Stimulated activated CD4-positive, alpha-beta T cell treated with anti-CD3 and anti-CD28 coated beads, TNF-alpha, amount 100 ng/mL, for 48 hours (primary cell): ENCODE measurements around the gene AAGAB.

ENCODE experiments used
- DNase-seq, 3 donors: peaks; one replicate each; pipeline ENCODE4 v3.0.0-alpha.2; 2020; ENCODE audit warnings: low read depth in 3 of 3

The AAGAB gene

DNA sequence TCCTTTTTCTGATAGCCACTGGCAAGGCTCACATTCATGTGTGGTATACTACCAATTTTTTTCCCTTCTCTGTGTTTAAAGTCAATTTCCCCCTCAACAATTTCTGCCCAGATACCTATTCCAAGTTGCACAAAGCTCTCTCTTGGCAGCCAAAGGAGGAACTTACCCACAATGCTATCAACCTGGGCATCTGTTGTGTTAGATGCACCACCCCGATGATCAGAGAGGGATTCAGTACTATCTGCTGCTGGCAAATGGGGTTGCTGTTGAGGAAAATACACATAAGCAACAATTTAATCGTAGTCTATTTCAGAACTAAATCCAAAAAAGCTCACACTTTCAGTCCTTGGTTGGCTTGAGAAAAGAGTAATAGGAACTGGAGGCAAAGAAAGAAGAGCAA lies 46.1 kb downstream of the AAGAB start:
- no peak for DNase-seq

DNA sequence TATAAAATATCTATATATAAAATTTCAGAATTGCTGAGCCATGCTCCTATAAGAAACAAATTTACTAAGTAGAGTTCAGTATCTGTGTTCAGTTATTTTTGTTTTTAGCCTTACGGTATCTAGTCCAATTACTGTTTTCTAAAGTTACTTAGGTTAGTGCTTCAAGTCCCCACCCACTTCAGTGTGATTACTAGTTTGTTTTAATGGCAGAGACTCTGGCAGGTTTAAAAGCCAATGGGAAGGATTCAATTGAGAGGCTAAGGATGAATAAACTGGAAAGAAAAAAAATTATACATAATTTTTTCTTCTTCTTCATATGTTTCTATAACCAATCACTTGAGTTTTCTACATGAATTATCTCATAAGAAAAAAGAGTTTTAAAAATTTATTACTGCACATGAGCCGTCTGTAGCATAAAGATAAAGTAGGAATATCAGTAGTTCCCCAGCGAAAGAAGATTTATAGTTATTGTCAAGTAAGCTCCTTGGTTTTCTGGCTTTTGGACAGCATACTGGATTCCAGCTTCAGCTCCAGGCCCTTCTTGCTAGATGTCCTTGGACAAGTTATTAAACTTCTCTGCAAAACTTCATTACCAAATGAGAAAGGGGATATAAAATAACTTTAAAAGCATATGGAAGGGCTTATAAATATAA lies 46.8 kb downstream of the AAGAB start:
- DNase-seq: no peak

- DNase-seq: no peak
Measured at GRCh38 chr15:67202991-67203390, 51.5 kb downstream of the AAGAB start.

GRCh38 chr15:67202091-67202490 lies 52.4 kb downstream of the AAGAB start:
- DNase-seq: no peak

GRCh38 chr15:67201136-67201535 lies 53.3 kb downstream of the AAGAB start:
- no peak for DNase-seq

DNA sequence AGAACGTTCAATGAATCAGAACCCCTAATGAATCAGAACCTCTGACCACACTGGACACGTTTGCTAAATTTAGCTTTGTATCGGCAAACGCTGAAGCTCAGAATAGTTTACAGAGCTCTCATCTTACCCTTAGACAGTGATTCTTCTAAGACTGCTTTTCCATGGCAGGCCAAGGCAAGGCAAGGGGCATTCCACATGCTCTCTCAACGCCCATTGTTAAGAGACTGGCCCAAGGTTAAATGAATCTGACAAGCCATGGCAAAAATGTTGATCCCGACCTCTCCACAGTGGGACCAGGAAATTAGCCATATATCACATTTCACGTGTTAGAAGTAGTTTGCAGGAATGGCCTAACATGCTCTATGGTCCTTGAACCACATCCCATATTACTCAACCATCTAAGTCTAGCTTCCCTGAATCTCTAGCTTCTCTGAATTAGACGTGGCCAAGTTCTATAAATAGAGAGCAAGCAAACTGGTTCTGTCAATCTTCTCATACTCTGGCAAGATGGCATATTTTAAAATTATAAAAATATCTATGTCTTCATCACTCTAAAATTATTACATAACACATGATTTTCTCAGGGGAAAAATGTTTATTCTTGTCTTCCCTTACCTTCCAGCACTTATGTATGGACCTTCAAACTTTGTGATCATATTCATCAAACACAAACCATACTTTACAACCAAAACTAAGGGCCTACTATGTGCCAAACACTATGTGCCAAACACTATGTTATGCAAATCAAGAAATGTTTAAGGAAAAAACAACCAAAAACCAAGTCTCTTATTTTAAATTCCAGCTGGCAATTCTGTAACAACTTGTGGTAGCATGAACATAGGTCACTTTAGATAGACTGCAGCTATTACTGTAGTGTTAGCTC lies 54.3 kb downstream of the AAGAB start:
- DNase-seq: no peak

- no peak for DNase-seq
Measured at GRCh38 chr15:67199391-67199790, 55.1 kb downstream of the AAGAB start.

DNA sequence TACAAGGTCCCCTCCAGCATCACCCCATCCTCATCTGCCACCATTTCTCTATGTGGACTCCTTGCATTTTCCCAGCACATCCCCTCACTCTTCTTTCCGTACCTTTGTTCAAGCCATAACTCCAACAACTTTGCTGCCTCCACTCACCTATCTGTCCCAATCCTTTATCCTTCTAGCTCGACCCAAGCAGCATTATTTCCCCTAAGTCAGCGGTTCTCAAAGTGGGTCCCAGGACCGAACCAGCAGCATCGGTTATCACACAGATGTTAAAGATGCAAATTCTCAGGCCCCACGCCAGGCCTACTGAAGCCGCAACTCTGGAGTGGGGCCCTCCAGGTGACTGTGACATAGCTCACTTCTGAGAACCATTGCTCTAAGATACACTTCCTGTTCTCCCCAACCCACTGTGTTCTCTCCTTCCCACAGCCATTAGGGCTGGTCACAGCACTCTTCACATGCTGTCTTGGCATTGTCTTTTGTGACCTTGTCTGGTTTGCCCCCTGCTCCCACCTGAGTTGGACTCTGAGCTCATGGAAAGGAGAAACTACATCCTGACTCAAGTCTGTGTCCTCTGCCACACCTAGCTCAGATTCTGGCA lies 56.2 kb downstream of the AAGAB start:
- DNase-seq: no peak

DNA sequence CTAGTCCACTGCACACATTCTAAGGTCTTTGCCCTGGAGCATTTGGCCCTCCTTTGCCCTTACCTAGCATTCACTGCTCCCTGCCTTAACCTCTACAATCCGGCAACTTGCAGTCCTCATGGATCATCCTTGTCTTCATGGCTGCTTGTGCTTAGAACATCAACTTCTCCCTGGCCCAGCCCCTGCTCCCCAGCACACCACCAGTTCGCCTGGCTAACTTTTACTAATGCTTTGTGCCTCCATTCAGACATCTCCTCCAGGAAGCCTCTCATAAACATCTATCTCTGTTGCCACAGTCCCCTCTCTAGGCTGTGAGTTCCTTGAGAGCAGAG lies 57.1 kb downstream of the AAGAB start:
- DNase-seq: no peak

DNA sequence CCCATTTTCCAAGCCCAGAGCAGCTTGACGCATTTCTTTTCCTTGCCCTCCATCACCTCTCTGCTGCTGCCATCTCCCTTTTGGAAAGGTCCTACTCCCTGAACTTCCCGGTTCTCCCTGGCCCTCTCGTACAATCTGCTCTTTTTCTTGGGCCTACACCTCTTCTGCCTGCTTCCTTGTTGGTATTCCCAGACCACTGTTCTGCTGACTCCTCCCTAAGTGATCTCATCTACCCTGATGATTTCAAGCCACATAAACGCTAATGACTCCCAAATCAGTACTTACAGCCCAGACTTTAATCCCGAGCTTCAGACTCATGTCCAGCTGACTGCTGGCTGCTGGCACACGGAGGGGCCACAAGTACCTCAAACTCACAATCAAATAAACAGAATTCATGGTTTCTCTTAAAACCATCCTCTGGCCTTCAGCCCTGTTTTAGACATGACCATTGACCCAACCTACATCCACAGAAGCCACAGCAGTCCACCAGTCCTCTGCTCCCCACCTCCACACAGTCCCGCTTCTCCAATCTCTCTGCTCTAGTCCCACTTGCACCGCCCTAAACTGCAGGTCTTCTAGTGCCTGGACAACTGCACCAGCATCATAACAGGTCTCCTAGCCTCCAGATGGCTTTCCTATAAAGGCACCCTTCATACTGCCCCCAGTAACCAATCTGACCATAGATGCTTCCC lies 57.6 kb downstream of the AAGAB start:
- DNase-seq: no peak

DNA sequence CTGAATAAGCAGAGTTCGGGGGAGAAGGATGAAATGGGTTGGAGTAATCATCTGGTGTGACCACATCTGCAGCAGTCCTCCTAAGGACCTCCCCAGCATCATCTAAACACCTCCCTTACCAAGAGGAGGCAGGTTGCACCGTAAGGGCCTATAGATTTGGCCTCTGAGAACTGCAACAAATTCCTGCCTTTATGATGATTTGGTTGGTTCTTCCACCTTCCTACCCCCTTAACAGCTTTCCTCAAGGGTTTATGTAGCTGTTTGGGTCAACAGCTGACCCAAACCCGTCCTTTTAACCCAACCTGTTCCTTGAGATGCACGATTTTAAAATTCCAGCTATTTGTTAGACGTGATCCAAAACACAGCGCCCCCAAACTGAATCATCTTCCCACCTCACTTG lies 58.2 kb downstream of the AAGAB start:
- no peak for DNase-seq

DNA sequence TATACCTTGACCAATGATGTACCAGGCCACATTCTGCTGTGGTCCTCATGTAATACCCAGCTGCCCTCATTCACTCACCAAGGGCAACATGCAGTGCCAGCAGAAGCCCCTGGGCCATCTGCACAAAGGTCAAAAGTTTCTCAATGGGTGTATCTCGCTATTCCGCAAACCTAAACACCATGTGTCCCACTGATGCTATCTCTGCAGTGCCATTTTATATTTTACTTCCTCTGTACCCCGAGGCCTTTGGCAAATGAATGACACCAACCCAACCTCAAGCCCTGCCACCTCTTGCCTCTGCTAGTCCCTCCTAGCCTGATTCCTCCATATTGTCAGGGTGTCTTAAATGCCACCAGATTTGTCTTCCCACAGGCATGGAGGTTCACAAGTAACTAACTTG lies 59.2 kb downstream of the AAGAB start:
- DNase-seq: no peak

GRCh38 chr15:67194171-67195114 lies 60.0 kb downstream of the AAGAB start:
- no peak for DNase-seq

DNA sequence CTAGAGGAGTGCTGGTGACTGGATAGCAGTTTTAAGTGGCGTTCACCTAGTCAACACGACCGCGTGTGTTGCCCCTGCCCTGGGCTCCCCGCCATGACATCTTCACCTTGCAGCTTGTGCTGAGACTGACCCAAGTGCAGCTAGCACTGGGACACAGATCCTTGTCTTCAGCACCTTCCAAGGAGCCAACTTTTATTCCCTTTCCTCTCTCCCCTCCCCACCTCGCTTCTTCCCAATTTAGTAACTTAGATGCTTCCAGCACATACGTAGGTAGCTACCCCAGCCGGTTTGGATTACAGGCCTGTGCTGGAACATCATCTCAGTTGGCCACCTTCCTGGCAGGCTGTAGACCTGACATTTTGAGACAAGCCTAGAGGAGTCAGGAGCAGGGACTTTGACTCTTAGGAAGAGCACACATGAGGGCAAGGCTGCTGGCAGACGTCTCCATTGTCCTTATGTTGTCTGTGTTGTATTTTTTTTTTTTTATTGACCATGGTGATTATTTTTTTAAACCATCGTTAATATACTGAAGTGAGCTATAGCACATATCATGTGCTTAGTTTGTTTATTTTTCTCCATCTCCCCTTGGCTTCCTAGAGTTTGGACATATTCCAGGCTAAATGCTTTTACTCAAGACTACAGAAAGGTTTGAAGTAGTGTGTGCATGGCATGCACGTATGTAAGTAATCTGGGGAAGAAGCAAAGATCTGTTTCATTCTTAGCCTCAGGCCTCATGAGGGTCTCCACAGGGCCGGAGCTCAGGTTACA lies 61.1 kb downstream of the AAGAB start:
- DNase-seq: no peak

- no peak for DNase-seq
Measured at GRCh38 chr15:67192185-67192820, 62.2 kb downstream of the AAGAB start.

DNA sequence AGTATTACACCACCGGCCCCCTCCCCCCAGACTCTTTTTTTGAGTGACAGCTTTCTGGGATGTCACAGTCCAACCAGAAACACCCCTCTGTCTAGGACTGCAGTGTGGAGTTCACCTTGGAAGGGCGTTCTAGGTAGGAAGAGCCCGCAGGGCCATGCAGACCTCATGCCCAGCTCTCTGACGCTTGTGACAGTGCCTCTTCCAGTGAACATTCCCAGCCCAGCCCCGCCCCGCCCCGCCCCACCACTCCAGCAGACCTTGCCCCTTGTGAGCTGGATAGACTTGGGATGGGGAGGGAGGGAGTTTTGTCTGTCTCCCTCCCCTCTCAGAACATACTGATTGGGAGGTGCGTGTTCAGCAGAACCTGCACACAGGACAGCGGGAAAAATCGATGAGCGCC lies 63.6 kb downstream of the AAGAB start:
- no peak for DNase-seq

- DNase-seq: no peak
Measured at GRCh38 chr15:67190326-67190725, 64.1 kb downstream of the AAGAB start.

DNA sequence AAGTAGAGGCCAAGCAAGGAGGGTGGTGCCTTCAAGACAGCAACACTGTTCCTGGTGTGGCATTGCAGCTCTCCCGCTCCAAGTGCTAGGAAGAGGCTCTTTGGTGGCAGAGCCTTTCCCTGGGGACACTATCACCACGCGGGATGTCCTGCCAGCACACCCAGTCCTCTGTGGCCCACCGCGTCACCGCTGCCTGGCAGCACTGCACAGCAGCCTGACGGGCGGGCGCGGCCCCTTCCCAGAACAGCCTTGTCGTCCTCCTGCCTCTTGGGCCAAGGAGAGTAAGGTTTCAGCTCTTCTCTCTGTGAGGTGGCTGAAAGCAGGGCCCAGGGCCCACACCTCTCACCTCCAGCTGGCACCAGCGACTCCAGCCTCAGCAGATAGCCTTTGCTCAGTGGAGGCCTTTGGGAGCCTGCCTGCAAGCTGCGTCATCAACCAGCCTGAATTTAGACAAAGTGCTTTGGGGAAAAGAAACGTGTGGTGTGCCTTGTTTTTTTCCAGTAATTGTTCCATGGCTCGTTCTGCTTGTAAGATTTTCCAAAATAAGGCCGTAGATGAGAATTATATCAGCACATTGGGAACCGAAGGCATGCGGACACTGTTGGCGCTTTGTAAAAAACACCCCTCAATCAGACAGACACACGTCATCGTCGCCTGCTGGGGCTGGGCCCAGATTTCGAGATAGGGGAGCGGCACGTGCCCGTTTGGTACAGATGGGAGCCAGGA lies 65.0 kb downstream of the AAGAB start:
- DNase-seq: no peak

- no peak for DNase-seq
Measured at GRCh38 chr15:67188551-67189218, 65.8 kb downstream of the AAGAB start.
